WTC11 (cell line): ENCODE measurements around the gene HNRNPA0. TPM values are rescaled to one million over a fixed set of nuclear protein-coding genes. Genes with fewer than 3 reads are reported as not detected.

ENCODE experiments used
- ATAC-seq: fragments of 200-7000 bp; cut with Tn5 transposase; 2 replicates; pipeline ENCODE4 v1.10.0; 2021; ENCODE audit warnings: mild to moderate bottlenecking, moderate library complexity
- CTCF ChIA-PET: fragments of 300-600 bp; sonication (Branson Sonifier 250); formaldehyde crosslinking; loops from one replicate; lab custom pipeline; 2021; ENCODE audit warnings: antibody characterized with exemption; lab: Charles Lee
- POLR2A ChIA-PET: fragments of 350-600 bp; sonication (Branson Sonifier 250); formaldehyde crosslinking; loops from one replicate; lab custom pipeline; 2021; ENCODE audit warnings: antibody characterized with exemption; lab: Charles Lee
- DNase-seq: peaks from one replicate; pipeline ENCODE4 v3.0.0; 2021; ENCODE audit warnings: low spot score
- H3K27ac Mint-ChIP-seq: 2 replicates; pipeline ENCODE4 v1.8.0; 2021; ENCODE audit warnings: mixed read lengths
- H3K27me3 Mint-ChIP-seq: 2 replicates; pipeline ENCODE4 v1.8.0; 2021; ENCODE audit warnings: low read depth, mild to moderate bottlenecking, moderate library complexity, mixed read lengths
- H3K36me3 Mint-ChIP-seq: 2 replicates; pipeline ENCODE4 v1.8.0; 2021; ENCODE audit warnings: mixed read lengths
- H3K4me1 Mint-ChIP-seq: 2 replicates; pipeline ENCODE4 v1.8.0; 2022; ENCODE audit warnings: mixed read lengths
- H3K4me3 Mint-ChIP-seq: 2 replicates; pipeline ENCODE4 v1.8.0; 2021; ENCODE audit warnings: mild to moderate bottlenecking, moderate library complexity, mixed read lengths
- H3K9me3 Mint-ChIP-seq: 2 replicates; pipeline ENCODE4 v1.8.0; 2021; ENCODE audit warnings: mixed read lengths
- AR ChIP-seq: fragments of 250-450 bp; sonication (Bioruptor Pico); IDR thresholded peaks from 2 replicates; pipeline ENCODE4 v1.9.0; 2021; ENCODE audit warnings: mild to moderate bottlenecking
- ATF6 ChIP-seq: sonication (generic); formaldehyde crosslinking; IDR thresholded peaks from 2 replicates; pipeline ENCODE4 v1.8.1; 2023; ENCODE audit warnings: mild to moderate bottlenecking, missing genetic modification reagents
- ERG ChIP-seq: fragments of 250-450 bp; sonication (Bioruptor Pico); IDR thresholded peaks from 2 replicates; pipeline ENCODE4 v1.8.0; 2021; ENCODE audit warnings: mild to moderate bottlenecking
- ESRRA ChIP-seq: sonication (generic); formaldehyde crosslinking; IDR thresholded peaks from 2 replicates; pipeline ENCODE4 v1.8.1; 2022; ENCODE audit warnings: mild to moderate bottlenecking, missing genetic modification reagents, borderline replicate concordance
- GRHL2 ChIP-seq: fragments of 250-450 bp; sonication (Bioruptor Pico); IDR thresholded peaks from 2 replicates; pipeline ENCODE4 v1.8.0; 2022; ENCODE audit warnings: mild to moderate bottlenecking, moderate library complexity; ENCODE audit not compliant: insufficient replicate concordance, severe bottlenecking
- NR1H2 ChIP-seq: sonication (generic); formaldehyde crosslinking; IDR thresholded peaks from 2 replicates; pipeline ENCODE4 v1.9.0; 2021; ENCODE audit warnings: mild to moderate bottlenecking, moderate library complexity, missing genetic modification reagents
- NR2C2 ChIP-seq: sonication (generic); formaldehyde crosslinking; IDR thresholded peaks from 2 replicates; pipeline ENCODE4 v1.8.0; 2022; ENCODE audit warnings: mild to moderate bottlenecking, missing genetic modification reagents
- SMAD3 ChIP-seq: sonication (generic); formaldehyde crosslinking; IDR thresholded peaks from 2 replicates; pipeline ENCODE4 v1.8.0; 2022; ENCODE audit warnings: missing genetic modification reagents, mild to moderate bottlenecking, borderline replicate concordance
- STAT6 ChIP-seq: sonication (generic); formaldehyde crosslinking; conservative IDR thresholded peaks from 2 replicates; pipeline ENCODE4 v1.8.1; 2023; ENCODE audit warnings: mild to moderate bottlenecking, low read depth, missing genetic modification reagents, moderate library complexity
- TCF7 ChIP-seq: sonication (generic); formaldehyde crosslinking; IDR thresholded peaks from 2 replicates; pipeline ENCODE4 v1.8.0; 2022; ENCODE audit warnings: mild to moderate bottlenecking, low read depth, missing genetic modification reagents, moderate library complexity
- TEAD4 ChIP-seq: sonication (generic); formaldehyde crosslinking; IDR thresholded peaks from 2 replicates; pipeline ENCODE4 v1.8.0; 2022; ENCODE audit warnings: mild to moderate bottlenecking, missing genetic modification reagents
- ZNF396 ChIP-seq: fragments of 250-450 bp; sonication (Bioruptor Pico); IDR thresholded peaks from 2 replicates; pipeline ENCODE4 v1.8.0; 2021; ENCODE audit warnings: mild to moderate bottlenecking, moderate library complexity, borderline replicate concordance
- ZNF512 ChIP-seq: sonication (generic); formaldehyde crosslinking; IDR thresholded peaks from 2 replicates; pipeline ENCODE4 v1.8.1; 2022; ENCODE audit warnings: missing genetic modification reagents, borderline replicate concordance
- total RNA-seq: library from RNA; stranded (reverse); gene quantifications from 3 replicates; pipeline ENCODE4 v1.2.3, GENCODE V29; 2021

The HNRNPA0 gene
- total RNA-seq, 1 experiment from 2014 or later = 66.6 TPM

GRCh38 chr5:137706841-137707240, 47.3 kb downstream of the HNRNPA0 start:
- POLR2A ChIA-PET = no interaction called here
- Mint-ChIP-seq H3K4me1 (no peaks in the 10 kb centered on the region), H3K27ac (no peak overlapping the region), H3K27me3 (no peaks in the 10 kb centered on the region), H3K4me3 (no peak overlapping the region), H3K36me3 (peaks cover 17% of the 10 kb centered on the region), H3K9me3 (no peaks in the 10 kb centered on the region)
- DNase-seq (no peak), ATAC-seq (no peak)
- TF ChIP-seq STAT6 (no peak), ZNF396 (CRISPR knock-in tag) (no peak), AR (CRISPR knock-in tag) (no peak), NR1H2 (no peak), GRHL2 (CRISPR knock-in tag) (no peak), NR2C2 (no peak), ESRRA (no peak), ERG (CRISPR knock-in tag) (no peak), TCF7 (CRISPR knock-in tag) (no peak), ATF6 (CRISPR knock-in tag) (no peak), SMAD3 (CRISPR knock-in tag) (no peak)
- CTCF ChIA-PET = no interaction called here

GRCh38 chr5:137705106-137705505, 49.1 kb downstream of the HNRNPA0 start:
- ATAC-seq (no peak), DNase-seq (no peak)
- Mint-ChIP-seq H3K4me3 (no peak overlapping the region), H3K27me3 (no peaks in the 10 kb centered on the region), H3K36me3 (peaks cover 12% of the 10 kb centered on the region), H3K27ac (no peak overlapping the region), H3K4me1 (no peaks in the 10 kb centered on the region), H3K9me3 (no peaks in the 10 kb centered on the region)
- CTCF ChIA-PET = no interaction called here
- TF ChIP-seq ZNF512 (no peak), TEAD4 (CRISPR knock-in tag) (no peak)
- POLR2A ChIA-PET = interaction anchor here (0.8 kb wide), 1 partner anchor 14 kb away, joined by 3 read pairs; no protein-coding TSS in a partner anchor
